ENCODE data around the gene JPH2.

The JPH2 gene

GRCh38 chr20:44166477-44166876, 20.5 kb downstream of the JPH2 start:
- peak overlapping the region; percentile 79 for H2BK5ac ChIP-seq (ENCODE audit: low read depth, low read length, poor library complexity)
- H4K91ac ChIP-seq (ENCODE audit: low read depth, low read length), result peak overlapping the region; percentile 86
- DNase-seq, result no peak
- no peak overlapping the region for H3K4me2 ChIP-seq (ENCODE audit: low read length)
- peak overlapping the region; percentile 30 for H2AFZ ChIP-seq (ENCODE audit: insufficient read depth, low read length, poor library complexity)
- H3K4me1 ChIP-seq (ENCODE audit: control insufficient read depth in 1 of 2, insufficient read depth in 2 of 2, low read length in 2 of 2), result peaks cover 24 to 28% of the 10 kb centered on the region in 2 experiments
- no peaks in the 10 kb centered on the region for H3K9me3 ChIP-seq (ENCODE audit: insufficient read depth, low read depth, low read length)
- peaks cover 24% of the 10 kb centered on the region for H3K79me1 ChIP-seq (ENCODE audit: low read length)
- H3K18ac ChIP-seq (ENCODE audit: low read length), result peak overlapping the region; percentile 67
- H3K9ac ChIP-seq (ENCODE audit: low read length), result no peak overlapping the region
- H4K8ac ChIP-seq (ENCODE audit: low read depth, low read length), result peak overlapping the region; percentile 79
- peak overlapping the region; percentile 72 for H2BK12ac ChIP-seq (ENCODE audit: low read length)
- peak overlapping the region; percentile 67 for H2BK120ac ChIP-seq (ENCODE audit: insufficient read depth, low read length, poor library complexity)
- peak overlapping the region; percentile 60 for H2AK5ac ChIP-seq (ENCODE audit: low read length)
- H3K4me3 ChIP-seq (ENCODE audit: low read depth, low read length), result no peak overlapping the region
- no peaks in the 10 kb centered on the region for H3K27me3 ChIP-seq (ENCODE audit: insufficient read depth, low read length)
- H3K4ac ChIP-seq (ENCODE audit: low read depth, low read length), result peak overlapping the region; percentile 59
- peak overlapping the region; percentile 92 for H3K27ac ChIP-seq (ENCODE audit: low read depth, low read length)
- peak overlapping the region; percentile 76 for H3K14ac ChIP-seq (ENCODE audit: low read length)
- H4K12ac ChIP-seq (ENCODE audit: low read depth, low read length), result no peak overlapping the region
- peaks cover 0 to 2% of the 10 kb centered on the region in 2 experiments for H3K36me3 ChIP-seq (ENCODE audit: control insufficient read depth in 1 of 2, insufficient read depth in 2 of 2, low read length in 2 of 2)
- peaks cover 4% of the 10 kb centered on the region for H3K79me2 ChIP-seq (ENCODE audit: control insufficient read depth, insufficient read depth, low read length, poor library complexity)
- no CpG with 5 or more reads among the region's 4 CpGs for WGBS (ENCODE audit: extremely low coverage, insufficient coverage, insufficient read length)
- no peak overlapping the region for H3K23ac ChIP-seq (ENCODE audit: low read length)

- H3K9ac ChIP-seq (ENCODE audit: low read length), result no peak overlapping the region
- no peaks in the 10 kb centered on the region for H3K9me3 ChIP-seq (ENCODE audit: insufficient read depth, low read depth, low read length)
- H3K36me3 ChIP-seq (ENCODE audit: control insufficient read depth in 1 of 2, insufficient read depth in 2 of 2, low read length in 2 of 2), result peaks cover 0 to 4% of the 10 kb centered on the region in 2 experiments
- H3K4me3 ChIP-seq (ENCODE audit: low read depth, low read length), result no peak overlapping the region
- no peak overlapping the region for H2BK12ac ChIP-seq (ENCODE audit: low read length)
- no peak overlapping the region for H2BK120ac ChIP-seq (ENCODE audit: insufficient read depth, low read length, poor library complexity)
- H3K18ac ChIP-seq (ENCODE audit: low read length), result no peak overlapping the region
- no peak overlapping the region for H3K4me2 ChIP-seq (ENCODE audit: low read length)
- no peak overlapping the region for H4K12ac ChIP-seq (ENCODE audit: low read depth, low read length)
- H2BK5ac ChIP-seq (ENCODE audit: low read depth, low read length, poor library complexity), result no peak overlapping the region
- H3K4me1 ChIP-seq (ENCODE audit: control insufficient read depth in 1 of 2, insufficient read depth in 2 of 2, low read length in 2 of 2), result peaks cover 19 to 23% of the 10 kb centered on the region in 2 experiments
- no peak overlapping the region for H2AFZ ChIP-seq (ENCODE audit: insufficient read depth, low read length, poor library complexity)
- no peak overlapping the region for H2AK5ac ChIP-seq (ENCODE audit: low read length)
- H3K27ac ChIP-seq (ENCODE audit: low read depth, low read length), result peak overlapping the region; percentile 92
- H3K4ac ChIP-seq (ENCODE audit: low read depth, low read length), result no peak overlapping the region
- no peak overlapping the region for H3K23ac ChIP-seq (ENCODE audit: low read length)
- no peak for DNase-seq
- H4K8ac ChIP-seq (ENCODE audit: low read depth, low read length), result no peak overlapping the region
- H3K27me3 ChIP-seq (ENCODE audit: insufficient read depth, low read length), result no peaks in the 10 kb centered on the region
- H3K79me2 ChIP-seq (ENCODE audit: control insufficient read depth, insufficient read depth, low read length, poor library complexity), result no peaks in the 10 kb centered on the region
- WGBS (ENCODE audit: extremely low coverage, insufficient coverage, insufficient read length), result no CpG with 5 or more reads among the region's 4 CpGs
- H3K79me1 ChIP-seq (ENCODE audit: low read length), result peaks cover 19% of the 10 kb centered on the region
- H3K14ac ChIP-seq (ENCODE audit: low read length), result no peak overlapping the region
- H4K91ac ChIP-seq (ENCODE audit: low read depth, low read length), result no peak overlapping the region
Measured at GRCh38 chr20:44166008-44166407, 21.0 kb downstream of the JPH2 start.

GRCh38 chr20:44160133-44160532, 26.9 kb downstream of the JPH2 start:
- no peaks in the 10 kb centered on the region for H3K79me2 ChIP-seq (ENCODE audit: control insufficient read depth, insufficient read depth, low read length, poor library complexity)
- H2AFZ ChIP-seq (ENCODE audit: insufficient read depth, low read length, poor library complexity), result no peak overlapping the region
- H3K79me1 ChIP-seq (ENCODE audit: low read length), result no peaks in the 10 kb centered on the region
- peaks cover 19 to 36% of the 10 kb centered on the region in 2 experiments for H3K36me3 ChIP-seq (ENCODE audit: control insufficient read depth in 1 of 2, insufficient read depth in 2 of 2, low read length in 2 of 2)
- H3K27ac ChIP-seq (ENCODE audit: low read depth, low read length), result no peak overlapping the region
- no peak overlapping the region for H3K14ac ChIP-seq (ENCODE audit: low read length)
- no peak overlapping the region for H3K4ac ChIP-seq (ENCODE audit: low read depth, low read length)
- WGBS (ENCODE audit: extremely low coverage, insufficient coverage, insufficient read length), result no CpG with 5 or more reads among the region's 56 CpGs
- no peak for DNase-seq
- H3K4me2 ChIP-seq (ENCODE audit: low read length), result no peak overlapping the region
- H3K23ac ChIP-seq (ENCODE audit: low read length), result no peak overlapping the region
- no peak overlapping the region for H2AK5ac ChIP-seq (ENCODE audit: low read length)
- H3K4me1 ChIP-seq (ENCODE audit: control insufficient read depth in 1 of 2, insufficient read depth in 2 of 2, low read length in 2 of 2), result peaks cover 0 to under 1% of the 10 kb centered on the region in 2 experiments
- H2BK12ac ChIP-seq (ENCODE audit: low read length), result no peak overlapping the region
- H4K12ac ChIP-seq (ENCODE audit: low read depth, low read length), result no peak overlapping the region
- no peak overlapping the region for H4K91ac ChIP-seq (ENCODE audit: low read depth, low read length)
- H3K27me3 ChIP-seq (ENCODE audit: insufficient read depth, low read length), result no peaks in the 10 kb centered on the region
- no peak overlapping the region for H2BK5ac ChIP-seq (ENCODE audit: low read depth, low read length, poor library complexity)
- no peak overlapping the region for H3K9ac ChIP-seq (ENCODE audit: low read length)
- H3K9me3 ChIP-seq (ENCODE audit: insufficient read depth, low read depth, low read length), result no peaks in the 10 kb centered on the region
- H3K18ac ChIP-seq (ENCODE audit: low read length), result no peak overlapping the region
- no peak overlapping the region for H3K4me3 ChIP-seq (ENCODE audit: low read depth, low read length)
- no peak overlapping the region for H4K8ac ChIP-seq (ENCODE audit: low read depth, low read length)
- H2BK120ac ChIP-seq (ENCODE audit: insufficient read depth, low read length, poor library complexity), result no peak overlapping the region

GRCh38 chr20:44159711-44160110, 27.3 kb downstream of the JPH2 start:
- Histone ChIP-seq H3K18ac (ENCODE audit: low read length) (no peak overlapping the region), H3K9ac (ENCODE audit: low read length) (no peak overlapping the region), H2BK120ac (ENCODE audit: insufficient read depth, low read length, poor library complexity) (no peak overlapping the region), H3K4me2 (ENCODE audit: low read length) (no peak overlapping the region), H3K79me2 (ENCODE audit: control insufficient read depth, insufficient read depth, low read length, poor library complexity) (peaks cover 2% of the 10 kb centered on the region), H3K36me3 (ENCODE audit: control insufficient read depth in 1 of 2, insufficient read depth in 2 of 2, low read length in 2 of 2) (peaks cover 19 to 36% of the 10 kb centered on the region in 2 experiments), H3K9me3 (ENCODE audit: insufficient read depth, low read depth, low read length) (no peaks in the 10 kb centered on the region), H3K14ac (ENCODE audit: low read length) (no peak overlapping the region), H3K4me1 (ENCODE audit: control insufficient read depth in 1 of 2, insufficient read depth in 2 of 2, low read length in 2 of 2) (peaks cover 4 to 5% of the 10 kb centered on the region in 2 experiments), H4K91ac (ENCODE audit: low read depth, low read length) (no peak overlapping the region), H3K27ac (ENCODE audit: low read depth, low read length) (no peak overlapping the region), H3K4me3 (ENCODE audit: low read depth, low read length) (no peak overlapping the region), H3K23ac (ENCODE audit: low read length) (no peak overlapping the region), H3K79me1 (ENCODE audit: low read length) (peaks cover 4% of the 10 kb centered on the region), H2BK12ac (ENCODE audit: low read length) (no peak overlapping the region), H2BK5ac (ENCODE audit: low read depth, low read length, poor library complexity) (no peak overlapping the region), H3K4ac (ENCODE audit: low read depth, low read length) (no peak overlapping the region), H4K12ac (ENCODE audit: low read depth, low read length) (no peak overlapping the region), H4K8ac (ENCODE audit: low read depth, low read length) (no peak overlapping the region), H2AK5ac (ENCODE audit: low read length) (no peak overlapping the region), H3K27me3 (ENCODE audit: insufficient read depth, low read length) (no peaks in the 10 kb centered on the region), H2AFZ (ENCODE audit: insufficient read depth, low read length, poor library complexity) (no peak overlapping the region)
- no CpG with 5 or more reads among the region's 50 CpGs for WGBS (ENCODE audit: extremely low coverage, insufficient coverage, insufficient read length)
- no peak for DNase-seq

Data from trophoblast cell (in vitro differentiated cells and primary cell).